ENCODE measurements around the gene TTLL4.

DNA sequence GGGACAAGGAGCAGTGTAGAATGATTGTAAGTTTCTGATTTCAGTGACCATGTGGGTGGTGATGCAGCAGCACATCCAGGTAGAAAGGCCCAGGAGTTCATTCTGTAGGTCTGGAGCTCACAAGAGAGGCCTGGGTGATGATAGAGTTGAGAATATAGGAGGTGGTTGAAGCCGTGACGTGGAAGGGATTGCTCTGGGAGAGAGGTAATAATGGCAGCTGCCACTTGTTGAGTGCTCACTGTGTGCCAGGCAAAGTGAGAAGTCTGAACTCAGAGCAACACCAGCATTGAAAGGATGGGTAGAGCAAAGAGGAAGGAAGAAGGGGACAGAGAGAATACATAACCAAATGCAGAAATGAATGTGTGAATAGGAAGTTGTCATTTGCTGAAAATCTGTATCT lies 3.3 kb downstream of the TTLL4 start:
- TF ChIP-seq, protein P1, sequence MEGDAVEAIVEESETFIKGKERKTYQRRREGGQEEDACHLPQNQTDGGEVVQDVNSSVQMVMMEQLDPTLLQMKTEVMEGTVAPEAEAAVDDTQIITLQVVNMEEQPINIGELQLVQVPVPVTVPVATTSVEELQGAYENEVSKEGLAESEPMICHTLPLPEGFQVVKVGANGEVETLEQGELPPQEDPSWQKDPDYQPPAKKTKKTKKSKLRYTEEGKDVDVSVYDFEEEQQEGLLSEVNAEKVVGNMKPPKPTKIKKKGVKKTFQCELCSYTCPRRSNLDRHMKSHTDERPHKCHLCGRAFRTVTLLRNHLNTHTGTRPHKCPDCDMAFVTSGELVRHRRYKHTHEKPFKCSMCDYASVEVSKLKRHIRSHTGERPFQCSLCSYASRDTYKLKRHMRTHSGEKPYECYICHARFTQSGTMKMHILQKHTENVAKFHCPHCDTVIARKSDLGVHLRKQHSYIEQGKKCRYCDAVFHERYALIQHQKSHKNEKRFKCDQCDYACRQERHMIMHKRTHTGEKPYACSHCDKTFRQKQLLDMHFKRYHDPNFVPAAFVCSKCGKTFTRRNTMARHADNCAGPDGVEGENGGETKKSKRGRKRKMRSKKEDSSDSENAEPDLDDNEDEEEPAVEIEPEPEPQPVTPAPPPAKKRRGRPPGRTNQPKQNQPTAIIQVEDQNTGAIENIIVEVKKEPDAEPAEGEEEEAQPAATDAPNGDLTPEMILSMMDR (conservative IDR thresholded peaks at IDR 0.05; ENCODE audit: low read length), result no peak
- TF ChIP-seq EZH2phosphoT487 (IDR thresholded peaks at IDR 0.05; ENCODE audit: borderline replicate concordance), result no peak

Data from Loucy (cell line).